Keratinocyte (primary cell): ENCODE data around the gene AOAH.
"Not testable (repeated sequence)": the region's sequence is repeated elsewhere in the genome, so short reads cannot be mapped to it uniquely, and the experiment has no call there.

ENCODE experiments used
- EZH2 ChIP-seq: IDR thresholded peaks from one replicate; pipeline ENCODE4 v1.6.1; 2012; ENCODE audit warnings: inconsistent platforms, mild to moderate bottlenecking, low read length, moderate library complexity
- TF ChIP-seq, protein P1 (sequence below), 3 experiments: IDR thresholded peaks in 1 of 3; conservative IDR thresholded peaks in 1 of 3; optimal IDR thresholded peaks in 1 of 3; 2 replicates in 2 of 3; 3 replicates in 1 of 3; pipeline versions ENCODE3 to v1.5.1; 2011; ENCODE audit warnings: low read length in 3 of 3, mild to moderate bottlenecking in 3 of 3, moderate library complexity in 2 of 3, control low read depth in 1 of 3, inconsistent platforms in 1 of 3; ENCODE audit not compliant: insufficient read depth in 2 of 3; ENCODE audit errors: extremely low read depth in 1 of 3

DNA sequence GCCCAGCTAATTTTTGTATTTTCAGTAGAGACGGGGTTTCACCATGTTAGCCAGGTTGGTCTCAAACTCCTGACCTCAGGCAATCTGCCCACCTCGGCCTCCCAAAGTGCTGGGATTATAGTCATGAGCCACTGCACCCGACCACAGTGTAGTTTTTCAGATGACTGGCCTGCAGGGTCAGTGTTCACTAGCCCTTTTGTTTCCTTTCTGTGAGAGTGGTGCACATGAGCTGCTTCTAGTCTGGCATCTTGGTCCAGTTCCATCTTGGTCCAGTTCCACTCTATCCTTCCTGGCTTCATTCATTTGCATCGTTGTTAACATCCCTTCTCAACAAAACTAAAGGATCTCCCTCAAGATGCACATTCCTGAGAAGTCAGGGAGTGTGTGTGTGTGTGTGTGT, 240.4 kb downstream of the AOAH start:
- TF ChIP-seq EZH2 = not testable (repeated sequence)
- TF ChIP-seq, protein P1, sequence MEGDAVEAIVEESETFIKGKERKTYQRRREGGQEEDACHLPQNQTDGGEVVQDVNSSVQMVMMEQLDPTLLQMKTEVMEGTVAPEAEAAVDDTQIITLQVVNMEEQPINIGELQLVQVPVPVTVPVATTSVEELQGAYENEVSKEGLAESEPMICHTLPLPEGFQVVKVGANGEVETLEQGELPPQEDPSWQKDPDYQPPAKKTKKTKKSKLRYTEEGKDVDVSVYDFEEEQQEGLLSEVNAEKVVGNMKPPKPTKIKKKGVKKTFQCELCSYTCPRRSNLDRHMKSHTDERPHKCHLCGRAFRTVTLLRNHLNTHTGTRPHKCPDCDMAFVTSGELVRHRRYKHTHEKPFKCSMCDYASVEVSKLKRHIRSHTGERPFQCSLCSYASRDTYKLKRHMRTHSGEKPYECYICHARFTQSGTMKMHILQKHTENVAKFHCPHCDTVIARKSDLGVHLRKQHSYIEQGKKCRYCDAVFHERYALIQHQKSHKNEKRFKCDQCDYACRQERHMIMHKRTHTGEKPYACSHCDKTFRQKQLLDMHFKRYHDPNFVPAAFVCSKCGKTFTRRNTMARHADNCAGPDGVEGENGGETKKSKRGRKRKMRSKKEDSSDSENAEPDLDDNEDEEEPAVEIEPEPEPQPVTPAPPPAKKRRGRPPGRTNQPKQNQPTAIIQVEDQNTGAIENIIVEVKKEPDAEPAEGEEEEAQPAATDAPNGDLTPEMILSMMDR (optimal IDR thresholded peaks at IDR 0.05 in 1 of 3, IDR thresholded peaks at IDR 0.05 in 1 of 3, conservative IDR thresholded peaks at IDR 0.05 in 1 of 3; ENCODE audit: extremely low read depth in 1 of 3, insufficient read depth in 2 of 3, low read length in 3 of 3) = not testable (repeated sequence)
